EH (cell line): ENCODE results near the gene NME3.

ENCODE experiments used
- DNase-seq: peaks from one replicate; pipeline ENCODE4 v3.0.0-alpha.2; 2015; ENCODE audit warnings: low read depth

Gene NME3

DNA sequence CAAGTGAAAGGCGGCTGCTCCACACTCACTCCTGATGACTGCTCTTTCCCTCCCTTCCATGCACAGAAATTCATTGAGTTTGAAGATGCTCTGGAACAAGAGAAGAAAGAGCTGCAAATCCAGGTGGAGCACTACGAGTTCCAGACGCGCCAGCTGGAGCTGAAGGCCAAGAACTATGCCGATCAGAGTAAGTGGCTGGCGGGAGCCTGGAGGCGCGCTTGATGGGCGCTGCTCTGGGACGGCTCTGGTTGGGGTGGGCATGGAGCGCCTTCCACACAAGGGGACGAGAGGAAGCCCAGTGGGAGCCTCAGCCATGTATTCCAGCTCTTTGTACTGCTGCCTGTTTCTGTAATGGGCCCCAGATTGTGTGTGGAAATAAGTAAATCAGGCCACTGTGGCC lies 46.9 kb downstream of the NME3 start:
- DNase-seq, result no peak

DNA sequence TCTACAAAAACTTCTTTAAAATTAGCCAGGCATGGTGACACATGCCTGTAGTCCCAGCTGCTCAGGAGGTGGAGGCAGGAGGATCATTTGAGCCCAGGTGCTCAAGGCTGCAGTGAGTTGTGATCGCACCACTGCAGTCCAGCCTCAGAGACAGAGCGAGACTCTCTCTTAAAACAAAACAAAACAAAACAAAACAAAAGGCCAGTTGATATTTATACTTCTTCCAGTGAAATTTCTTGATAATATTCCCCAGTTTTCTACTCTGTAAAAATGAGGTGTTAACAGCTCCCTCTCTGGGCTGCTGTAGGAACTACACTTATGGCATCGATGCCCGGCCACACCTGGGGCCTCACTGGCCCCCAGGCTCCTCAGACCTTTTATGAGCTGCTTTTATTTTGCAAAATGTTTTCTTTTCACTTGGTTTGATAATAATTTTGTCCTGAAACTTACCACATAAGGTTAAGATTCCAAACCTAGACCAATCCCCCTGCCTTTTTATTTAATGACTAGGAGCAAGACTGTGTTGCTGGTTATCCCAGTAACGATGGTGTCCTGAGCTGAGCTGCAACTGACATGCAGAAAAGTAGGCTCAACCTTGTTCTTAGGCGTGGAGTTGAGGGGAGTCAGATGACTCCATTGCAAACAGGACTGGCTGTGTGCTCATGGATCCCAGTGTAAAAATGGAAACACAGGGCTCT lies 47.7 kb downstream of the NME3 start:
- peak; percentile 53 for DNase-seq

DNA sequence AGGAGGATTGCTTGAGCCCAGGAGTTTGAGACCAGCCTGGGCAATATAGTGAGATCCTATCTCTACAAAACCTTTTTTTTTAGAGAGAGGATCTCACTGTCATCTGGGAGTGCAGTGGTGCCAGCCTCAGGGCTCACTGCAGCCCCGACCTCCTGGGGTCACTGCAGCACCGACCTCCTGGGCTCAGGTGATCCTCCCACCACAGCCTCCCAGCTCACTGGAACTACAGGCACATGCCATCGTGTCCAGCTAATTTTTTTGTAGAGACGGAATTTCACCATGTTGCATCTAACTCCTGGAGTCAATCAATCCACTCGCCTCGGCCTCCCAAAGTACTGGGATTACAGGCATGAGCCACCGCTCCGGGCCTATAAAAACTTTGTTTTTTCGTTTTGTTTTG lies 50.0 kb downstream of the NME3 start:
- no peak for DNase-seq
